GM15510 (cell line): ENCODE results near the gene ZNF548.

Experiments used
- POLR2A ChIP-seq: IDR thresholded peaks from 3 replicates; pipeline ENCODE4 v1.6.1; 2011; ENCODE audit warnings: borderline replicate concordance; ENCODE audit not compliant: insufficient read length; ENCODE audit errors: extremely low read depth

The ZNF548 gene

DNA sequence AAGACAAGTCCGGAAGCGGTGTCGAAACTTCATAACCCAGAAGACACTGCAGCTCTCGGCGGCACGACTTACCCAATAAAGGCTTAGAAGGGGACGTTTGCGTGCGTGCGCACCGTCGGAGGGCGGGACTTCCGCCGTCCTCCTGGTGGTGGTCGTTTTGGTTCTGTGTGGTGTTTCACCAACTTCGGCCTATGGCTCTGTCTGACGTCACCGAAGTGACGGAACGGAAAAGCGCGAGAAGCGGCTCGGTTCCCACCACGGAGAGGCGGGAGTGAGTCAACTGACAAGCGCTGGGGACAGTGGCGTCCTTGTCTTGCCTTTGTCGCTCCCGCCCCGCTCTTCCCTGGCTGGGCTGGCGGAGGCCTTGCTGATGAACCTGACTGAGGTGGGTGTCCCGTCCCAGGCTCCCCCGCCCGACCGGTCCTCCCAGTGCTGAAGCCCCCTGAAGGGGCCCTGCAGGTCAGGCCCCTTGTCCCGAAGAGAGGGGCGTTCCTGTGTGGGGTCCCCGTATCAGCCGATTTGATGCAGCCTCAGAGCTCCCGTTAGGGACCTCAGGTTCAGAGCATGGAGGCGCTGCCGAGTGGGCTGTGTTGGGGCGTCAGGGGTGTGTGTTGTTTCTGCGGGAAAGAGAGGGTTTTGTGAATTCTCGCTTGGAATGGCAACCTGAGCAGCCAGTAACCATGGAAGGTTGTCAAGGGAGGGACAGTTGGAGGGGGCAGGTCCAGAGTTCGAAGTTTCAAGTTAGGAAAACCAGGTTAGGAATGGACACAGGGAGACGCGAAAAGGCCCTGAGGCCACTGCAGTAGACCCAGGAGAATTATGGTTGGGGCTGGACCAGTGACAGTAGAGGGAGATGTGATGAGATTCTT, at the start of gene ZNF548:
Gene ZNF548 (plus strand): TSS at position 125 of the 869 bp plus-strand sequence. CDS start 246 bp downstream, at position 371.
- TF ChIP-seq POLR2A: peak; percentile 45

DNA sequence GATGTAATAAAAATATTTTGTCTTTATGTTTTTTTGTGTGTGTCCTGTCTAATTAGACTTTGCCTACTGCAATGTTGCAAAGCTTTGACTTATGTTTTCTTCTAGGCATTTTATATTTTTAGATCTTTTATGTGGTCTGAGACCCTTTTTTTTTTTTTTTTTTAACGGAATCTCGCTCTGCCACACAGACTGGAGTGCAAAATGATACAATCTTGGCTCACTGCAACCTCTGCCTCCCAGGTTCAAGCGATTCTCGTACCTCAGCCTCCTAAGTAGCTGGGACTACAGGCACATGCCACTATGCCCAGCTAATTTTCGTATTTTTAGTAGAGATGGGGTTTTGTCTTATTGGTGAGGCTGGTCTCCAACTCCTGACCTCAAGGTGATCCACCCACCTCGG, 47.1 kb upstream of the ZNF548 start:
- no peak for TF ChIP-seq POLR2A

DNA sequence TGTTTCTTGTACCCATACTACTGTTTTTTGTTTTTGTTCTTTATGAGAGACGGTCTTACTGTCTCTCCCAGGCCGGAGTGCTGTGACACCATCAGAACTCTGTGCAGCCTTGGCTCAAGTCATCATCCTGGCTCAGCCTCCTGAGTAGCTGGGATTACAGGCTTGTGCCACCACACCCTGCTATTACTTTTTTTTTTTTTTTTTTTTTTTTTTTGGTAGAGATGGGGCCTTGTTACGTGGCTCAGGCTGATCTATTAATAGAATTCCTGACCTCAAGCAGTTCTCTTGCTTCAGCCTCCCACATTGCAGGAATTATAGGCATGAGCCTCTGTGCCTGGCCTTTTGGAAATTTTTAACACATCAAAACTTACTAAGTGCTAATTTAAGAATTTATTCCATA, 41.5 kb upstream of the ZNF548 start:
- no peak for TF ChIP-seq POLR2A

GRCh38 chr19:57350877-57351805, 38.5 kb upstream of the ZNF548 start, which contains the start of gene ZNF304:
Gene ZNF304, plus strand, starts transcription at chr19:57351271. Its CDS starts 394 bp downstream, at chr19:57351665.
- peak; percentile 52 for TF ChIP-seq POLR2A

DNA sequence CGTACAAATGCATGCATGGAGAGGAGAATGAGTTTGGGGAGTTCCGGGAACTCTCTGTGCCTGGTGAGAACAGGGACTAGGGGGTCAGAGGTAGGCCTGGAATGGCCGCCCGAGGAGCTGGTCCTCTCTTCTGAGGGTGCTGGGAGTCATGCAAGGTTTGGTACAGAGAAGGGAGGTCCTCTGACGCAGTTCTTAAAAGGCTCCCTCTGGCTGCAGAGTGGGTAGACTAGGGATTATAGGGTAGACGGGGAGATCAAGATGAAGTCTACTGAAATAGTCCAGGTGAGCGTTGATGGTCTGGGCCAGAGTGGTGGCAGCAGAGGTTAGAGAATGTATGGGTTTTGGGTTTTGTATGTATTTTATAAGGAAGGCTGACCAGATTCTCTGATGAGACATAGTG, 37.8 kb upstream of the ZNF548 start:
- TF ChIP-seq POLR2A: no peak

DNA sequence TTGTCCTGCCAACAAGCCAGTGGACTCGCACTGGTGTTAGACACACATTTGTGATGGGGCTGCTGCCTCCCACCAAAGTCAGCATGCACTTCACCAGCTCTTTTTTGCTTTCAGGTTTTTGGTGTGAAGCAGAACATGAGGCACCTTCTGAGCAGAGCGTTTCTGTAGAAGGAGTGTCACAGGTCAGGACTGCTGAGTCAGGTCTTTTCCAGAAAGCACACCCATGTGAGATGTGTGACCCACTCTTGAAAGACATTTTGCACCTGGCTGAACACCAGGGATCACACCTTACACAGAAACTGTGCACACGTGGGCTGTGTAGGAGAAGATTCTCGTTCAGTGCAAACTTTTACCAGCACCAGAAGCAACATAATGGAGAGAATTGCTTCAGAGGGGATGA, 33.7 kb upstream of the ZNF548 start:
- no peak for TF ChIP-seq POLR2A

DNA sequence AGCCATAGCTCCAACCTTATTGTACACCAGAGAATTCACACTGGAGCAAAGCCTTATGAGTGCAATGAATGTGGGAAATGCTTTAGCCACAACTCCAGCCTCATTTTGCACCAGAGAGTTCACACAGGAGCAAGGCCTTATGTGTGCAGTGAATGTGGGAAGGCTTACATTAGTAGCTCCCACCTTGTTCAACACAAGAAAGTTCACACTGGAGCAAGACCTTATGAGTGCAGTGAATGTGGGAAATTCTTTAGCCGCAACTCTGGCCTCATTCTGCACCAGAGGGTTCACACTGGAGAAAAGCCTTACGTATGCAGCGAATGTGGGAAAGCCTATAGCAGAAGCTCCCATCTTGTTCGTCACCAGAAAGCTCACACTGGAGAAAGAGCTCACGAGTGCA, 32.2 kb upstream of the ZNF548 start:
- TF ChIP-seq POLR2A: no peak

- no peak for TF ChIP-seq POLR2A
Measured at GRCh38 chr19:57359300-57359699, 30.4 kb upstream of the ZNF548 start.

- TF ChIP-seq POLR2A: no peak
Measured at GRCh38 chr19:57362419-57362818, 27.2 kb upstream of the ZNF548 start.

- peak; percentile 59 for TF ChIP-seq POLR2A
Measured at GRCh38 chr19:57362997-57363687, 26.5 kb upstream of the ZNF548 start, which contains the start of the genes TRAPPC2B and ZNF547. Gene TRAPPC2B, plus strand, starts transcription at chr19:57363551. Its CDS starts 1,283 bp downstream, at chr19:57364834. Gene ZNF547, plus strand, starts transcription at chr19:57363551. Its CDS starts 5,005 bp downstream, at chr19:57368556.

DNA sequence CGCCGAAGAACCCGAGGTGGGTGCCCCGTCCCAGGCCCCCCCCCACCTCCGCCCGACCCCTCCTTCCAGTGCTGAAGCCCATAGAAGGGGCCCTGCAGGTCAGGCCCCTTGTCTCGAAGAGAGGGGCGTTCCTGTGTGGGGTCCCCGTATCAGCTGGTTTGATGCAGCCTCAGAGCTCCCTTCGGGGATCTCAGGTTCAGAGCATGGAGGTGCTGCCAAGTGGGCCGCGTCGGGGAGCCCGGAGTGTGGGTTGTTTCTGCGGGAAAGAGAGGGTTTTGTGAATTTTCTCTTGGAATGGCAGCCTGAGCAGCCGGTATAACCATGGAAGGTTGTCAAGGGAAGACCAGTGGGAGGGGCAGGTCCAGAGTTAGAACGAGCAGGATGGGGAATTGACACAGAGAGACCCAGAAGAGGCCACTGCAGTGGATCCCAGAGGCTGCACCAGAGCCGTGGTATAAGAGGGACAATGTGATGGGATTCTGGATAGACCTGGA, 25.9 kb upstream of the ZNF548 start:
- no peak for TF ChIP-seq POLR2A

GRCh38 chr19:57366776-57367175, 22.9 kb upstream of the ZNF548 start:
- TF ChIP-seq POLR2A: no peak

GRCh38 chr19:57374179-57374578, 15.5 kb upstream of the ZNF548 start:
- no peak for TF ChIP-seq POLR2A

GRCh38 chr19:57376151-57376550, 13.5 kb upstream of the ZNF548 start:
- TF ChIP-seq POLR2A: no peak
